ENCODE measurements around the gene SCNN1B.

The SCNN1B gene

DNA sequence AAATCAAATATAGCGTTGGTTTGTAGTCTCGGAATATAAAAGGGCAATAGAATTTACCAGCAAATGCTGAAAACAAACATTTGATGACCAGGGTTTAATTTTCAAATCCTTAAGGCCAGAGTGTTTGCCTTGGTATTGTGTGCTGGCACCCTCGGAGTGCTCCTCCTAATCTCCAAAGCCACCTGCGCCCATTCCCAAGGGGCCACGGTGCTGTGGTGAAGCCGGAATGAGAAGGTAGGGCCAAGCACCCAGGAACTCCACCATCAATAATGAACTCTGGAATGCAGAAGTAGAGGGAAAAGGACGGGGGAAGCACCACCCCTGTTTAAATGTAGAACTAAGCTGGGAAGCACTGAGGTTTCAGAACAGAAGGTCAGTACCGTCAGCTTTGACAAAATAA is 99.0 kb downstream of the SCNN1B start:
- Histone ChIP-seq H3K27ac (replicated peaks) (no peak overlapping the region), H3K27me3 (ENCODE audit: insufficient read depth, poor library complexity, severe bottlenecking) (no peaks in the 10 kb centered on the region), H3K4me3 (replicated peaks; ENCODE audit: insufficient read depth, low read length) (no peak overlapping the region)
- no peak for DNase-seq (ENCODE audit: low read depth in 1 of 2, low spot score in 1 of 2)
- TF ChIP-seq SPI1 (IDR thresholded peaks at IDR 0.05; ENCODE audit: borderline replicate concordance, low read depth) (no peak), GABPA (IDR thresholded peaks at IDR 0.05; ENCODE audit: low read depth) (no peak), POLR2AphosphoS5 (IDR thresholded peaks at IDR 0.05; ENCODE audit: low read depth) (no peak)
- TF ChIP-seq, protein P1, sequence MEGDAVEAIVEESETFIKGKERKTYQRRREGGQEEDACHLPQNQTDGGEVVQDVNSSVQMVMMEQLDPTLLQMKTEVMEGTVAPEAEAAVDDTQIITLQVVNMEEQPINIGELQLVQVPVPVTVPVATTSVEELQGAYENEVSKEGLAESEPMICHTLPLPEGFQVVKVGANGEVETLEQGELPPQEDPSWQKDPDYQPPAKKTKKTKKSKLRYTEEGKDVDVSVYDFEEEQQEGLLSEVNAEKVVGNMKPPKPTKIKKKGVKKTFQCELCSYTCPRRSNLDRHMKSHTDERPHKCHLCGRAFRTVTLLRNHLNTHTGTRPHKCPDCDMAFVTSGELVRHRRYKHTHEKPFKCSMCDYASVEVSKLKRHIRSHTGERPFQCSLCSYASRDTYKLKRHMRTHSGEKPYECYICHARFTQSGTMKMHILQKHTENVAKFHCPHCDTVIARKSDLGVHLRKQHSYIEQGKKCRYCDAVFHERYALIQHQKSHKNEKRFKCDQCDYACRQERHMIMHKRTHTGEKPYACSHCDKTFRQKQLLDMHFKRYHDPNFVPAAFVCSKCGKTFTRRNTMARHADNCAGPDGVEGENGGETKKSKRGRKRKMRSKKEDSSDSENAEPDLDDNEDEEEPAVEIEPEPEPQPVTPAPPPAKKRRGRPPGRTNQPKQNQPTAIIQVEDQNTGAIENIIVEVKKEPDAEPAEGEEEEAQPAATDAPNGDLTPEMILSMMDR (IDR thresholded peaks at IDR 0.05; ENCODE audit: insufficient read depth, low read length): no peak
- TF ChIP-seq, protein P2, sequence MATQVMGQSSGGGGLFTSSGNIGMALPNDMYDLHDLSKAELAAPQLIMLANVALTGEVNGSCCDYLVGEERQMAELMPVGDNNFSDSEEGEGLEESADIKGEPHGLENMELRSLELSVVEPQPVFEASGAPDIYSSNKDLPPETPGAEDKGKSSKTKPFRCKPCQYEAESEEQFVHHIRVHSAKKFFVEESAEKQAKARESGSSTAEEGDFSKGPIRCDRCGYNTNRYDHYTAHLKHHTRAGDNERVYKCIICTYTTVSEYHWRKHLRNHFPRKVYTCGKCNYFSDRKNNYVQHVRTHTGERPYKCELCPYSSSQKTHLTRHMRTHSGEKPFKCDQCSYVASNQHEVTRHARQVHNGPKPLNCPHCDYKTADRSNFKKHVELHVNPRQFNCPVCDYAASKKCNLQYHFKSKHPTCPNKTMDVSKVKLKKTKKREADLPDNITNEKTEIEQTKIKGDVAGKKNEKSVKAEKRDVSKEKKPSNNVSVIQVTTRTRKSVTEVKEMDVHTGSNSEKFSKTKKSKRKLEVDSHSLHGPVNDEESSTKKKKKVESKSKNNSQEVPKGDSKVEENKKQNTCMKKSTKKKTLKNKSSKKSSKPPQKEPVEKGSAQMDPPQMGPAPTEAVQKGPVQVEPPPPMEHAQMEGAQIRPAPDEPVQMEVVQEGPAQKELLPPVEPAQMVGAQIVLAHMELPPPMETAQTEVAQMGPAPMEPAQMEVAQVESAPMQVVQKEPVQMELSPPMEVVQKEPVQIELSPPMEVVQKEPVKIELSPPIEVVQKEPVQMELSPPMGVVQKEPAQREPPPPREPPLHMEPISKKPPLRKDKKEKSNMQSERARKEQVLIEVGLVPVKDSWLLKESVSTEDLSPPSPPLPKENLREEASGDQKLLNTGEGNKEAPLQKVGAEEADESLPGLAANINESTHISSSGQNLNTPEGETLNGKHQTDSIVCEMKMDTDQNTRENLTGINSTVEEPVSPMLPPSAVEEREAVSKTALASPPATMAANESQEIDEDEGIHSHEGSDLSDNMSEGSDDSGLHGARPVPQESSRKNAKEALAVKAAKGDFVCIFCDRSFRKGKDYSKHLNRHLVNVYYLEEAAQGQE (IDR thresholded peaks at IDR 0.05; ENCODE audit: insufficient replicate concordance, low read depth): no peak

DNA sequence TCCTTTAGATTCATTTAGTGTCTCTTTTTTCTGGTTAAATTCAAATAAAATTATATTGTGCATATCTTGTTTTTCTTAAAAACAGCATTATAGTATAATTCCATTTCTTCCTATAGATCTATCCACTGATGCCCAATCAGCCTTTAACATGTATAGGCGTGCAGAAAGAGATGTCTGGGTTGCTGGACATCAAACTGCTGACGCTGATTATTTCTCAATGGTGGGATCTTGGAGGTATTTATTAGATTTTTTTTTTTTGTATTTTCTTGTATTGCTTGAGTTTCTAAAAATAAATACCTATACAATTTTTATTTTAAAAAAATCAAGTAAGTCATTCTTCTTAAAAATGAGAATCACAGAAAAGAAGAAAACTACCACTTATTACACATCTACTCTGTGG is 100.0 kb downstream of the SCNN1B start:
- H3K27me3 ChIP-seq (ENCODE audit: insufficient read depth, poor library complexity, severe bottlenecking): no peaks in the 10 kb centered on the region
- H3K27ac ChIP-seq (replicated peaks): no peak overlapping the region
- no peak for DNase-seq (ENCODE audit: low read depth in 1 of 2, low spot score in 1 of 2)
- no peak for TF ChIP-seq SPI1 (IDR thresholded peaks at IDR 0.05; ENCODE audit: borderline replicate concordance, low read depth)
- TF ChIP-seq GABPA (IDR thresholded peaks at IDR 0.05; ENCODE audit: low read depth): no peak
- no peak for TF ChIP-seq POLR2AphosphoS5 (IDR thresholded peaks at IDR 0.05; ENCODE audit: low read depth)
- TF ChIP-seq, protein P1 (IDR thresholded peaks at IDR 0.05; ENCODE audit: insufficient read depth, low read length): no peak
- TF ChIP-seq, protein P2 (IDR thresholded peaks at IDR 0.05; ENCODE audit: insufficient replicate concordance, low read depth): no peak
- no peak overlapping the region for H3K4me3 ChIP-seq (replicated peaks; ENCODE audit: insufficient read depth, low read length)

DNA sequence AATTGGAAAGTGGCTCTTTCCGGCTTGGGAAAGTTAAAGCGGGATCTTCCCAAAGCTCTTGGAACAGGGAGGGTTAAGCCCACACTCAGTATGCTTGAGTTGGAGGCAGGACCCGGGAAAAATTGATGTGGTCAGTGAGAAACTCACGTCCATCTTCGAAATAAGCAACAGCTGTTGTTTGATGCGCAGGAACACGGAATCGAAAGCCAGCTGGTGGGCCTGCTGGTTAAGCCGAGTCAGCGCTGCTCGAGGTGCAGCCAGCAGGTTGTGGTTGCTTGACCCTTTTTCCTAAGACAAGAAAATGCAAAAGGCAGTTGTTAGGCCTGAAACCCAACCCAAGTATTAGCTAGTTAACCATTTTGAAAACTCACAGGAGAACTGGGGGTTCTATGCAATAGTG is 101.4 kb downstream of the SCNN1B start:
- H3K27me3 ChIP-seq (ENCODE audit: insufficient read depth, poor library complexity, severe bottlenecking): no peaks in the 10 kb centered on the region
- H3K4me3 ChIP-seq (replicated peaks; ENCODE audit: insufficient read depth, low read length): no peak overlapping the region
- H3K27ac ChIP-seq (replicated peaks): no peak overlapping the region
- no peak for TF ChIP-seq GABPA (IDR thresholded peaks at IDR 0.05; ENCODE audit: low read depth)
- TF ChIP-seq, protein P1 (IDR thresholded peaks at IDR 0.05; ENCODE audit: insufficient read depth, low read length): no peak
- TF ChIP-seq POLR2AphosphoS5 (IDR thresholded peaks at IDR 0.05; ENCODE audit: low read depth): no peak
- TF ChIP-seq SPI1 (IDR thresholded peaks at IDR 0.05; ENCODE audit: borderline replicate concordance, low read depth): no peak
- TF ChIP-seq, protein P2 (IDR thresholded peaks at IDR 0.05; ENCODE audit: insufficient replicate concordance, low read depth): no peak
- no peak for DNase-seq (ENCODE audit: low read depth in 1 of 2, low spot score in 1 of 2)
